C4-2B (cell line): ENCODE results near the gene KCNQ1.

ENCODE experiments used
- CTCF ChIP-seq: fragments of 450-650 bp; conservative IDR thresholded peaks from 2 replicates; pipeline ENCODE4 v1.5.1; 2017; ENCODE audit warnings: mild to moderate bottlenecking
- ZFX ChIP-seq: fragments of 450-650 bp; IDR thresholded peaks from 2 replicates; pipeline ENCODE4 v1.6.1; 2017

- no peak for TF ChIP-seq CTCF
- no peak for TF ChIP-seq ZFX
These were observed 274.1 kb downstream of the KCNQ1 start for GRCh38 chr11:2718817-2719438.
